SK-N-SH (cell line): ENCODE results near the gene GAS2L2. TPM values are rescaled to one million over a fixed set of nuclear protein-coding genes. Genes with fewer than 3 reads are reported as not detected.

ENCODE experiments used
- CTCF ChIA-PET: fragments of 300-600, 350-600 bp; formaldehyde crosslinking; extraction: SDS; loops from one replicate; lab custom pipeline; 2021; lab: Yijun Ruan, JAX
- POLR2A ChIA-PET: fragments of 350-600 bp; sonication (Branson Sonifier 250); formaldehyde crosslinking; extraction: SDS; loops from one replicate; lab custom pipeline; 2020; ENCODE audit warnings: antibody characterized with exemption, inconsistent platforms; lab: Yijun Ruan, JAX
- DNase-seq: peaks from one replicate; pipeline ENCODE4 v3.0.0; 2012
- H2AFZ ChIP-seq: fragments of 200-600 bp; sonication (generic); 2 replicates; pipeline ENCODE4 v1.8.1; 2016; ENCODE audit warnings: antibody characterized with exemption, mild to moderate bottlenecking, low read depth
- H3F3A ChIP-seq: fragments of 200-600 bp; sonication (generic); replicated peaks from 2 replicates; pipeline ENCODE3; 2016; ENCODE audit warnings: antibody characterized with exemption, mild to moderate bottlenecking; ENCODE audit not compliant: insufficient read depth
- H3K27ac ChIP-seq, 2 experiments: fragments of 200-500 bp in 1 of 2; fragments of 200-600 bp in 1 of 2; sonication (Bioruptor generic) in 1 of 2; sonication (generic), shearing (Covaris generic) in 1 of 2; 2 replicates each; pipeline versions ENCODE4 v1.5.1 to v1.6.1; 2014 to 2016; ENCODE audit warnings: low read depth in 2 of 2, inconsistent platforms in 1 of 2, low read length in 1 of 2, mild to moderate bottlenecking in 1 of 2, mixed read lengths in 1 of 2
- H3K27me3 ChIP-seq: fragments of 200-600 bp; sonication (generic), shearing (Covaris generic); 2 replicates; pipeline ENCODE4 v1.6.1; 2016; ENCODE audit warnings: mixed run types; ENCODE audit not compliant: insufficient read depth
- H3K36me3 ChIP-seq, 2 experiments: fragments of 200-500 bp in 1 of 2; fragments of 200-600 bp in 1 of 2; sonication (Bioruptor generic) in 1 of 2; sonication (generic) in 1 of 2; replicated peaks in 1 of 2; 2 replicates each; pipeline versions ENCODE3 to v1.5.1; 2014 to 2016; ENCODE audit warnings: low read length in 1 of 2, mild to moderate bottlenecking in 1 of 2; ENCODE audit not compliant: insufficient read depth in 2 of 2, control insufficient read depth in 1 of 2
- H3K4me1 ChIP-seq, 2 experiments: fragments of 200-500 bp in 1 of 2; fragments of 200-600 bp in 1 of 2; sonication (Bioruptor generic) in 1 of 2; sonication (generic), shearing (Covaris generic) in 1 of 2; 2 replicates each; pipeline versions ENCODE4 v1.5.1 to v1.6.1; 2014 to 2016; ENCODE audit warnings: low read depth in 1 of 2, low read length in 1 of 2, mixed run types in 1 of 2; ENCODE audit not compliant: insufficient read depth in 2 of 2, control insufficient read depth in 1 of 2
- H3K4me2 ChIP-seq: fragments of 200-600 bp; sonication (generic), shearing (Covaris generic); 2 replicates; pipeline ENCODE4 v1.6.1; 2017; ENCODE audit warnings: mixed run types
- H3K4me3 ChIP-seq, 2 experiments: fragments of 200-500 bp in 1 of 2; fragments of 200-600 bp in 1 of 2; sonication (Bioruptor generic) in 1 of 2; sonication (generic), shearing (Covaris generic) in 1 of 2; 2 replicates each; pipeline versions ENCODE4 v1.5.1 to v1.8.1; 2014 to 2016; ENCODE audit warnings: low read depth in 2 of 2, inconsistent platforms in 1 of 2, low read length in 1 of 2, mild to moderate bottlenecking in 1 of 2, mixed read lengths in 1 of 2, moderate library complexity in 1 of 2
- H3K79me2 ChIP-seq: fragments of 200-600 bp; sonication (generic); 2 replicates; pipeline ENCODE4 v1.8.1; 2017; ENCODE audit warnings: mild to moderate bottlenecking; ENCODE audit not compliant: insufficient read depth
- H3K9ac ChIP-seq: fragments of 200-600 bp; sonication (generic); 2 replicates; pipeline ENCODE4 v1.6.1; 2017; ENCODE audit warnings: mixed run types
- H3K9me2 ChIP-seq: fragments of 200-600 bp; sonication (generic); 2 replicates; pipeline ENCODE4 v1.6.1; 2017; ENCODE audit warnings: mixed run types
- H3K9me3 ChIP-seq: fragments of 200-600 bp; sonication (generic); 2 replicates; pipeline ENCODE4 v1.6.1; 2017; ENCODE audit warnings: mixed run types, mild to moderate bottlenecking, moderate library complexity
- H4K20me1 ChIP-seq: fragments of 200-600 bp; sonication (generic); 2 replicates; pipeline ENCODE4 v1.6.1; 2017; ENCODE audit warnings: mild to moderate bottlenecking, mixed run types; ENCODE audit not compliant: insufficient read depth
- CHD2 ChIP-seq: fragments of 150-350 bp; IDR thresholded peaks from 2 replicates; pipeline ENCODE4 v1.6.1; 2018; ENCODE audit warnings: low read length; ENCODE audit not compliant: partially characterized antibody
- ELF1 ChIP-seq: IDR thresholded peaks from 2 replicates; pipeline ENCODE4 v1.4.0; 2012
- EP300 ChIP-seq, 2 experiments: IDR thresholded peaks; 2 replicates each; pipeline versions ENCODE4 v1.4.0 to v1.6.1; 2012; ENCODE audit warnings: borderline replicate concordance in 1 of 2, low read depth in 1 of 2, low read length in 1 of 2
- FOXM1 ChIP-seq: IDR thresholded peaks from 2 replicates; pipeline ENCODE4 v1.4.0; 2012; ENCODE audit warnings: low read depth, mild to moderate bottlenecking
- IRF3 ChIP-seq: fragments of 150-350 bp; IDR thresholded peaks from 2 replicates; pipeline ENCODE4 v1.6.1; 2016; ENCODE audit warnings: mild to moderate bottlenecking, low read depth, low read length
- MAX ChIP-seq: IDR thresholded peaks from 2 replicates; pipeline ENCODE4 v1.4.0; 2012; ENCODE audit warnings: low read depth
- MEF2A ChIP-seq: IDR thresholded peaks from 2 replicates; pipeline ENCODE4 v1.4.0; 2012; ENCODE audit warnings: low read depth, borderline replicate concordance
- NFIC ChIP-seq: IDR thresholded peaks from 2 replicates; pipeline ENCODE4 v1.4.0; 2012; ENCODE audit warnings: borderline replicate concordance
- RAD21 ChIP-seq: IDR thresholded peaks from 2 replicates; pipeline ENCODE4 v1.6.1; 2012; ENCODE audit warnings: mild to moderate bottlenecking, low read length
- RCOR1 ChIP-seq: fragments of 150-350 bp; IDR thresholded peaks from 2 replicates; pipeline ENCODE4 v1.6.1; 2017; ENCODE audit warnings: antibody characterized with exemption, low read length
- RFX5 ChIP-seq: IDR thresholded peaks from 2 replicates; pipeline ENCODE4 v1.6.1; 2012; ENCODE audit warnings: mild to moderate bottlenecking, improper control_type of control experiment, low read length
- SMC3 ChIP-seq: IDR thresholded peaks from 2 replicates; pipeline ENCODE4 v1.6.1; 2012; ENCODE audit warnings: low read depth, low read length, improper control_type of control experiment
- TCF12 ChIP-seq: IDR thresholded peaks from 2 replicates; pipeline ENCODE4 v1.4.0; 2012
- USF1 ChIP-seq: IDR thresholded peaks from 2 replicates; pipeline ENCODE4 v1.4.0; 2012; ENCODE audit warnings: low read depth, borderline replicate concordance
- USF2 ChIP-seq: fragments of 150-350 bp; IDR thresholded peaks from 2 replicates; pipeline ENCODE4 v1.6.1; 2017; ENCODE audit warnings: antibody characterized with exemption, low read length, low read depth, borderline replicate concordance
- ZBTB33 ChIP-seq: IDR thresholded peaks from 2 replicates; pipeline ENCODE4 v1.4.0; 2012; ENCODE audit warnings: low read depth, borderline replicate concordance
- WGBS: methylation state at CpG from one replicate; pipeline ENCODE4 v1.1.6; 2017; ENCODE audit warnings: low lambda C conversion rate; 5-methylcytosine and 5-hydroxymethylcytosine counted together
- polyA plus RNA-seq, 3 experiments: library from polyadenylated mRNA; depleted of rRNA; stranded (reverse); fragments of >200 nt; gene quantifications; 2 replicates each; pipeline ENCODE4 v1.2.3, GENCODE V29; 2012

Gene GAS2L2
- polyA plus RNA-seq, 1 of the 3 experiments (the other 2 are of a cell fraction) = not detected

GRCh38 chr17:35726953-35727460, 26.0 kb downstream of the GAS2L2 start:
- CTCF ChIA-PET = interaction anchor here (0.6 to 3.2 kb wide), 4 partner anchors 17 to 114 kb away, joined by 3 to 16 read pairs (median 4); no protein-coding TSS in a partner anchor
- H3K4me1 ChIP-seq = peaks cover 18 to 23% of the 10 kb centered on the region in 2 experiments; a peak in 3 of 4 replicates
- TF ChIP-seq TCF12 (no peak), EP300 (IDR thresholded peaks at IDR 0.05; ENCODE audit: borderline replicate concordance in 1 of 2, low read depth in 1 of 2, low read length in 1 of 2) (no peak), CHD2 (no peak), FOXM1 (no peak), RAD21 (no peak), USF2 (no peak), MAX (no peak), MEF2A (no peak), SMC3 (no peak), NFIC (no peak), ELF1 (no peak), IRF3 (no peak), RFX5 (no peak), ZBTB33 (no peak), RCOR1 (no peak), USF1 (no peak)
- TF ChIP-seq, all 33 proteins: peak for 0
- Histone ChIP-seq H3K36me3 (peaks cover 22 to 42% of the 10 kb centered on the region in 2 experiments), H3K9ac (no peak overlapping the region), H3K27me3 (no peaks in the 10 kb centered on the region), H3K79me2 (no peaks in the 10 kb centered on the region), H3K4me3 (no peak overlapping the region), H2AFZ (no peak overlapping the region), H3F3A (peaks cover 15% of the 10 kb centered on the region), H4K20me1 (peaks cover 7% of the 10 kb centered on the region), H3K9me2 (no peaks in the 10 kb centered on the region), H3K27ac (peak overlapping the region; percentile 67 to 83), H3K9me3 (no peaks in the 10 kb centered on the region), H3K4me2 (peak overlapping the region; percentile 66)
- POLR2A ChIA-PET = interaction anchor here (0.8 kb wide), 1 partner anchor 22 kb away, joined by 3 read pairs; no protein-coding TSS in a partner anchor
- DNase-seq = no peak
- 92% methylated on average over 5 of the region's 5 CpGs for WGBS
